GM18507 (cell line): ENCODE results near the gene MAGI3.
"Not testable (repeated sequence)": the region's sequence is repeated elsewhere in the genome, so short reads cannot be mapped to it uniquely, and the experiment has no call there.

ENCODE experiments used
- DNase-seq: peaks from one replicate; pipeline ENCODE4 v3.0.0; 2011; ENCODE audit warnings: low read depth; ENCODE audit not compliant: insufficient read length; ENCODE audit errors: extremely low spot score
- FAIRE-seq: peaks from 2 replicates; lab custom pipeline; 2011; peaks lifted over from hg19 to GRCh38; lab: Jason Lieb, UNC

MAGI3 gene

DNA sequence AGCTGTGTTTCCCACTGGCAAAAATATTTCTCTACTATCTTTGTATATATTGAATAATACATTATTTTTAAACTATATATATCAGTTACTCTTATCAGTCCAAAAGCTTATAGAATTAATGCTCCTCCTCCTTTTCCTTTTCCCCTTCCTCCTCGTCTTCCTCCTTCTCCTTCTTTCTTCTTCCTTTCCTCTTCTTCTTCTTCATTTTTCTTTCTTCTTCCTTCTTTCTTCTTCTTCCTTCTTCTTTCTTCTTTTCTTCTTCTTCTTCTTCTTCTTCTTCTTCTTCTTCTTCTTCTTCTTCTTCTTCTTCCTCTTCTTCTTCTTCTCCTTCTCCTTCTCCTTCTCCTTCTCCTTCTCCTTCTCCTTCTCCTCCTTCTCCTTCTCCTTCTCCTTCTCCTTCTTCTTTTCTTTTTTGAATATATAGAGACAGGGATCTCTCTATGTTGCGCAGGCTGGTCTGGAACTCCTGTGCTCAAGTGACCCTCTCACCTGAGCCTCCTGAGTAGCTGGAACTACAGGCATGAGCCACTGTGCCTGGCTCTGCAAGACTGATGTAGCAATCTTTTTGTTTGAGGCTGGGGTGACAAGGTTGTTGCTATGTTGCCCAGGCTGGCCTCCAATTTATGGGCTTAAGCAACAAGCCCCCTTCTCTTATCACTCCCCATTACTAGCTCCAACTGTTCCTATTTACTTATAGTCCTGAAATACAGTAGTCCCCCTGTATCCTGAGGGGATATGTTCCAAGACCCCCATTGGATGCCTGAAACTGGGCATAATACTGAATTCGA is 47.4 kb downstream of the MAGI3 start:
- FAIRE-seq (no peak), DNase-seq (no peak)

DNA sequence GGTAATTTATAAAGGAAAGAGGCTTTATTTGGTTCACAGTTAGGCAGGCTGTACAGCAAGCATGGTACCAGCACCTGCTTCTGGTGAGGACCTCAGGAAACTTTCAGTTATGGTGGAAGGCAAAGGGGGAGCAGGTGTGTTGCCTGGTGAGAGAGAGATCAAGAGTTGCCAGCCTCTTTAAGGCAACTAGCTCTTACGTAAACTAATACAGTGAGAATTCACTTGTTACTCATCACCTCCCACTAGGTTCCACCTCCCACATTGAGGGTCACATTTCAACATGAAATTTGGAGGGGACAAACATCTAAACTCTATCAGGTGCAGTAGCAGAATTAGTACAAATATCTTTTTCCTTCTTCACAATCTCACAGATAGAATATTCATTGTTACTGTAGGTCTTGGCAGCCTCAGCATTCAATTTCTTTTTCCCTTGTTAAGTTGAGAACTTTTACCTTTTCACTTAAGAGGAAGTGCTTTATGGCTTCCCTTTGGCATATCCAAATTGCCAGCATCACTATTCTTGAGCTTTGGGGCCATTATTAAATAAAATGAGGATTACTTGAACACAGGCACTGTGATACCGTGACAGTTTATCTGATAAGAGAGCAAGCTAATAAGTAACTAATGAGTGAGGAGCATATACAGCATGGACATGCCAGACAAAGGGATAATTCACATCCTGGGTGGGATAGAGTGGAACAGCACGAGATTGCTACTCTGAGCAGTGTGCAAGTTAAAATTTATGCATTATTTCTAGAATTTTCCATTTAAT is 48.4 kb downstream of the MAGI3 start:
- no peak for FAIRE-seq
- no peak for DNase-seq

DNA sequence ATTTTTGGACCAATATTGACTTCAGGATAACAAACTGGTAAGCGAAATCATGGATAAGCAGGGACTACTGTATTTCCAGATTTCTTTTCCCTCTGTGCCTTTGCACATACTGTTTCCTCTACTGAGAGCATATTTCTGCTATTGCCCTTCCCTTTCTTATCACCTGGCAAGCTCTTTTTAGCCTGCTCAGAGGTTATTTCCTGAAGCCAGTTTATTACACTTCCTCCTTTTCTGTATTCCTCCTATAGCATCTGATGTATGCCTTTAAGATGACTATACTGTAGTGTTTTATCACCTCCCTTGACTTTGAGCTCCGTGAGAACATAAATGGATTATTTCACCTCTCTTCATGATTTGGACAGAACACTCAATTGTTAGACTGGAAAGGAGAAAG is 49.0 kb downstream of the MAGI3 start:
- DNase-seq (no peak), FAIRE-seq (no peak)

DNA sequence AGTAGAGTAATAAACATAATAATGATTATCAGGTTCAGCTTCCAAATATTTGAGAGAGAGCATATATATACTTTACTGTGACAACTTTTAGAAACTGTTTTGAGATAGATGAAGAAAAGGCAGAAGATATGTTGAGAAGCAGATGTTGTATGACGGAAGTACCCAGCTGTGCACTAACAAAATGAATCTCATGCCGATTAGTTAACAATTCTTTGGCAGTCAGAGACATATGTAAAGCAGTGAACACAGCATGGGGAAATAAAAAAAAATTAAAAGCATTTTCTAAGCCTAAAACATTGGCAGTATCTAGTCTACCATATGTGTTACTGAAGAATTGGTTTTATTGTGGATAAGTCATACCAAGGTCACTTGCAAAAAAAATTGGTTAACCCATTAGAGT is 51.8 kb downstream of the MAGI3 start:
- no peak for FAIRE-seq
- DNase-seq: no peak

DNA sequence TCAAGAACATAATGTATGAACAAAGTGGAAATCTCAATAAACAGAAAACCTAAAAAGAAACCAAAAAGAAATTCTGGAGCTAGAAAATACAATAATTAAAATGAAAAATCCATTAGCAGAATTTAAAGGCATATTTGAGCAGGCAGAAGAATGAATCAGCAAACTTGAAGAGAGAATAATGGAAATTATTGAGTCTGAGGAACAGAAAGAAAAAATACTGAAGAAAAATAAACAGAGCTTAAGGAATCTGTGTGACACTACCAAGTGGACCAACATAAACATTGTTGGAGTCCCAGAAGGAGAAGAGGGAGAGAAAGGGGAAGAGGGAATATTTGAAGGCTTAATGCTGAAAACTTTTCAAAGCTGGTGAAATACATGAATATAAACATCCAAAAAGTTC is 54.5 kb downstream of the MAGI3 start:
- DNase-seq (no peak), FAIRE-seq (no peak)

DNA sequence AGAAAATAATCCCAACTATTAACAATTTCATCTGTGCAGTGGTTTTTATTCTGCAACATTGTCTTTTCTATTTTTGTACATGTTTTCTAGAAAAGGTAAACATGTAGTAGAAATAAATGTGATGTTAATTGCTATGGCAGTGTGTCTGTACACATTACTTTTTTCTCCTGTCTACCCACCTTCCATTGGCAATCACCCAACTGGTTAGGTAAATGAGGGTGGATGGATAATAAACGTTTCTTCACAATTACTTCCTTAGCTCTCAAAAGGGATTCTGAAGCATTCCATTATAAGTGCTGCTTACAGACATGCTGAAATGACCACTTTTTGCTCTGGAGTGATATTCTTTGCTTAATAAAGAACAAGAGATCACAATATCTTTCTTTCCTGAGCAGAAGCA is 61.4 kb downstream of the MAGI3 start:
- no peak for FAIRE-seq

DNA sequence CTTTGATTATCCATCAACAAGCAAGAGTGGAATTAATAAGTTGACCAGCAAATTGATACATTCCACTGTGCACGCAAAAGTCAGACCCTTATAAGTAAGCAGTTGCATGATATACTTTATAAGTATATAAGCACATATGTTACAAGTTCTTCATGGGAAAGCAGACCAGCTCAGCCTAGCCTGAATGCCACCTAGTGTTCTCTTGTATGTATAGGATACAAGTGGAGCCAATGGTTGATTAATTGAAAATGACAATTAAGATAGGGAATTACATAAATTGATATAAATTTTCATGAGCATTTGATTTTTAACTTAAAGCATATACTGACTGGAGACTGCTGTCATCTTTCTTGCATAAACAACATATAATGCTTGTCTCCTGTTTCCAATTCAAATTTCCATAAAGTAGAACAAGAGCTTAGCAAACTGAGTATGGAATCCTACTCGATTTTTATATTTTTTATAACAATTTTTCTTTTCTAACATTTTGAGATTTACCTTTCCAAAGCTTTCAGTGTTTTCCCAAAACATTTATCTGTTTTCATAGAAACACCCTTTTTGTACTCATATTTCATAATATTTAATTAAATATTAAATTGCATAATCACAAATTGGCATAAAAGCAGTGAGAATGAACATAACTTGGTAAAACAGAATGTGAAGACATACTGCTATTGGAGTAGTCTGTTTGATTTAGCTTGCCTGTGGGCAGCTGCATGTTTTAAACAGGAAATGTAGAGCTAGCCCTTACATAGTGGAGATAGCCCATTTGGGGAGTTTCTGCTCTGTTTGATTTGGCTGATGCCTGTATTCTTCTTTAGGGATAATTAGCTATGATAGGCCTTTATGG is 62.8 kb downstream of the MAGI3 start:
- no peak for FAIRE-seq
- DNase-seq: no peak

More for the DNA sequence above, 61.4 kb downstream of the MAGI3 start:
- no peak for DNase-seq

DNA sequence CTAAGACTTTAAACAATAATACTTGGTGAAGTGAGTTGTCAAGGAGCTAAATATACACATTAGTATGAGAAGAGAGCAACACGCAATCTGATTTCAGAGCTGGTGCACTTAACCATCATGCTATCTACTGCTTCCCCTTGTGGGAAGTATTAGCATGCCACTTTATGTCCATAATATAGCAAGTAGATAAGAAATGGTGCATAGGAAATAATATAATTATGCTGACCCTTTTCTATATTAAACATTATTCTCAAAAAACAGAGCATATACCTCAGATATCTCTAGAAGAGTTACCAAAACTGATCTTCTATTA is 63.4 kb downstream of the MAGI3 start:
- DNase-seq (no peak), FAIRE-seq (no peak)

DNA sequence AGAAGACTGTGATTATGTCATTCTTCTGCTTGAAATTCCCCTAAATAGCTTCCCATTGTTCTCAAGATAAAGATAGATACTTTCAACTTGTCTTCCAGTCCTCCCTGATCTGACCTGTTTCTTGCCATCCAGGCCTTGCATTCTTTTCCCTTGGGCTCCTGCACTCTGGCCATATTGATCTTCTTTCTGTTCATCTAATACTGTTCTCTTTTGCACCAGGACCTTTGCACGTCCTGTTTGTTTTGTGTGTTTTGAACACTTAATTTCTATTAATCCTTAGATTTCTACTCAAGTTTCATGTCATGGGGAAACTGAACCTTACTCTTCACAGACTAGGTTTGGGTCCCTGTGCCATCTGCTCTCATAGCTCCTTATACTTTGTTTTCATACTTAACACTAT is 65.1 kb downstream of the MAGI3 start:
- DNase-seq (no peak), FAIRE-seq (no peak)

DNA sequence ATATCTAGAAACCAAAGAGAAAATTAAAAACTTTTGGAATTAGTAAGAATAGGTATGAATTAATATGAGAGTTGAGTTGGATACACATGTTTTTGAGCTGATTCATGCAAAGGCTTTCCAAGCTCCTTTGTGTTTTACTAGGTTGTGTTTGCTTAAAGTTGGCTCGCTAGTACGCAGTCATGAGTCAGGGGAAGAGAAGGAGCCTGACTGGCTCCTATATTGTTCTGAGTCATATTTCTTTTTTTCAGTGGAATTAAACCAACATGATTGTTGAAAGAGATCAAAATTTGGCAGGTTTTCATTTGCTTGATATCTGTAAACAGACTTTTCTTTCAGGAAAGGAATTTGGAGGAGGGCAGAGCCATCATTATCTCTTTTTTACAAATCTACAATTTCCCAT is 66.7 kb downstream of the MAGI3 start:
- FAIRE-seq: no peak
- no peak for DNase-seq

DNA sequence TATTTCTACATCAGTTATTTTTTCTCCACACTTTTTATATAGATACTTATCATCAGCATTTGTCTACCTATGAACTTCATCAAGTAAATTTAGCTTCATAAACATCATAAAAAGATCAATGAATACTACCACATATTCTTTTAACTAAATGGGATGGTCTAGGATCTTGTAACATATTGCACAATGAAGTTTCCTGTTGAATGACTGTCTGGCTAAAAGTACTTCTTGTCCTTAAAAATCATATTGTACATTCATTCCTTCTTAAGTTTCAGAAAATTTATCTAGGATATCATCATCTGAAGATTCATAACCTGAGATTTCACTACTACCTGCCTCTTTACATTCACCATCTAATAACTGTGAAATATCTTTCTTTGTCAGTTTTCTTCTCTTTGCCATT is 69.0 kb downstream of the MAGI3 start:
- FAIRE-seq: no peak
- no peak for DNase-seq

DNA sequence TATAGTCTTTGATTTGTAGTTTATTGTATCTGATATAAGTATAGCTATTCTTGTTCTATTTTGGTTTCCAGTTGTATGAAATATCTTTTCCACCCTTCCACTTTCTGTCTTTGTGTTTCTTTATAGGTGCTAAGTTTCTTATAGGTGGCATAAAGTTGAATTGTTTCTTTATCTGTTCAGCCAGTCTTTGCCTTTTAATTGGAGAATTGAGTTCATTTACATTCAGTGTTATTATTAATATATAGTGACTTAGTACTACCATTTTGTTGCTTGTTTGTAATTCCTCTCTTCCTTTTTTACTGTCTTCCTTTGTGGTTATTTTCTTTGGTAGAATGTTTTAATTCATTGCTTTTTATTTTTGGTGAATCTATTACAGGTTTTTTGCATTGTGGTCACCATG is 77.7 kb downstream of the MAGI3 start:
- DNase-seq (no peak), FAIRE-seq (no peak)

DNA sequence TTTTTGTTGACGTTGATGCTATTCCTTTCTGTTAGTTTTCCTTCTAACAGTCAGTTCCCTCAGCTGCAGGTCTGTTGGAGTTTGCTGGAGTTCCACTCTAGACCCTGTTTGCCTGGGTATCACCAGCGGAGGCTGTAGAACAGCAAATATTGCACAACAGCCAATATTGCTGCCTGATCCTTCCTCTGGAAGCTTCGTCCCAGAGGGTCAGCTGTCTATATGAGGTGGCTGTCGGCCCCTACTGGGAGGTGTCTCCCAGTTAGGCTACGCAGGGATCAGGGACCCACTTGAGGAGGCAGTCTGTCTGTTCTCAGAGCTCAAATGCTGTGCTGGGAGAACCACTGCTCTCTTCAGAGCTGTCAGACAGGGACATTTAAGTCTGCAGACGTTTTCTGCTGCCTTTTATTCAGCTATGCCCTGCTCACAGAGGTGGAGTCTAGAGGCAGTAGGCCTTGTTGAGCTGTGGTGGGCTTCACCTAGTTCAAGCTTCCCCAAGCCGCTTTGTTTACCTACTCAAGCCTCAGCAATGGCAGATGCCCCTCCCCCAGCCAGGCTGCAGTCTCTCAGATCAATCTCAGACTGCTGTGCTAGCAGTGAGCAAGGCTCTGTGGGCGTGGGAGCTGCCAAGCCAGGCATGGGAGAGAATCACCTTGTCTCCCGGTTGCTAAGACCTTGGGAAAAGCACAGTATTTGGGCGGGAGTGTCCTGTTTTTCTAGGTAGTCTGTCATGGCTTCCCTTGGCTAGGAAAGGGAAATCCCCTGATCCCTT is 88.3 kb downstream of the MAGI3 start:
- FAIRE-seq, DNase-seq: not testable (repeated sequence)

DNA sequence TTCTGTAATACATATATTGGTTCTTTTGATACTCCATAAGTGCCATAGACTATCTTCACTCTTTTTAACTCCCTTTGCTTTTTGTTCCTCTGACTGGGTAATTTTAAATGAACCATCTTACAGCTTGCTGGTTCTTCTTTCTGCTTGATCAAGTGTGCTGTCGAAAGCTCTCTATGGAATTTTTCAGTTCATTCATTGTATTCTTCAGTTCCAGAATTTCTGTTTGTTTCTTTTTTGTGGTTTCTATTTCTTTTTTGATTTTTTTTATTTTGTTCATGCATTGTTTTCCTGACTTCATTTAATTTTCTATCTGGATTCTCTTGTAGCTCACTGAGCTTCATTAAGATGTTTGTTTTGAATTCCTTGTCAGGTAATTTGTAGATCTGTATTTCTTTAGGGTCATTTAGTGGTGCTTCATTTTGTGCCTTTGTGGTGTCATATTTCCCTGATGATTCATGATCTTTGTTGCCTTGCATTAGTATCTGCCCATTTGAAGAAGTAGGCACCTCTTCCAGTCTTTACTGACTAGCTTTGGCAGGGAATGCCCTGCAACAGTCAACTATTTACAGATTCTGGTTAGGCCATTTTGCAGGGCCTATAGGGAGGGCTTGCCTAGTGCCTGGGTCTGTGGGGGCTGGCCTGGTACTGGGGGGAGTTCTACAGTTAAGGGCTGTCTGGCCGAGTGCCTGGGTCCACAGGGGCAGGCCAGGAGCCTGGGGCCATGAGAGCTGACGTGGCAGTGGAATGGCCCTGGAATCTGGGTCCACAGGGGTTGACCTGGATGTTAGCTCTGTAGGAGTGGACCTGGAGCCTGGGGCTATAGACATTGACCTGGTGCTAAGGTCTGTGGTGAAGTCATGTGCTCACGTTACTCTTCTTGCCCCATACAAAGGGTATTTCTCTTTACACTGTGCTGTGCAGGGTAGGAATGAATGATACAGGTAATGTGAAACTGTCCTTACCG is 89.7 kb downstream of the MAGI3 start:
- no peak for FAIRE-seq

DNA sequence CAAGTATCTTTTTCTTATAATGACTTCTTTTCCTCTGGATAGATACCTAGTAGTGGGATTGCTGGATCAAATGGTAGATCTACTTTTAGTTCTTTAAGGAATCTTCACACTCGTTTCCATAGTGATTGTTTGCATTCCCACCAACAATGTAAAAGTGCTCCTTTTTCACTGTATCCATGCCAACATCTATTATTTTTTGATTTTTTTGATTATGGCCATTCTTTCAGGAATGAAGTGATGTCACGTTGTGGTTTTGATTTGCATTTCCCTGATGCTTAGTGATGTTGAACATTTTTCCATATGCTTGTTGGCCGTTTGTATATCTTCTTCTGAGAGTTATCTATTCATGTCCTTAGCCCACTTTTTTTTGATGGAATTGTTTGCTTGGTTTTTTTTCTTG is 94.8 kb downstream of the MAGI3 start:
- not testable (repeated sequence) for FAIRE-seq, DNase-seq

More for the DNA sequence above, 89.7 kb downstream of the MAGI3 start:
- DNase-seq: no peak

DNA sequence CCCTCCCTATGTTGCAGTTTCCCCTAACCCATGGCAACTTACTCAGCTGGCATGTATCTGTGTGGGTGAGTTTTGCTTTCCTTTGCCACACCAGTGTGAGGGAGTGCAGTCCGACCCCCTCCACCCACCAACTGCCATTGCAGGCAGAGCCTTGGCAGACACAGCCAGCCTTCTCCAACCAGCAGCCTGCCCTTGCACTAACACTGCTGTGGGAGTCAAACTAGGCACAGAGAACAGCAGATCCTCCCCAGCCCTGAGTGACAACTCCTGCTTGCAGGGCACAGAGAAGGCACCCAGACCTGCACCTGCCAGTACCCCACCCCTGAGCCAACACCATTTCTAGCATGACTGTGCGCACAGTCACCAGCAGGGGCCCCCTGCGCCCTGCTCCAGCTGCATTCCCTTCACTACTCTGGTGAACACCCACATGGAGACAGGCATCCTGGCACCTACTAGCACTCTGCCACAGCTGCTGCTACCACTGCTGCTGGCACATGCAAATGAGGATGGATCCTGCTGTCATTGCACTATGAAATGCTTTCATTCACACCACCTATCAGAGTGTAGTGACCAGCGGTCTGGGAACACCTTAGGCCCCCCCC is 98.4 kb downstream of the MAGI3 start:
- FAIRE-seq (no peak), DNase-seq (no peak)

DNA sequence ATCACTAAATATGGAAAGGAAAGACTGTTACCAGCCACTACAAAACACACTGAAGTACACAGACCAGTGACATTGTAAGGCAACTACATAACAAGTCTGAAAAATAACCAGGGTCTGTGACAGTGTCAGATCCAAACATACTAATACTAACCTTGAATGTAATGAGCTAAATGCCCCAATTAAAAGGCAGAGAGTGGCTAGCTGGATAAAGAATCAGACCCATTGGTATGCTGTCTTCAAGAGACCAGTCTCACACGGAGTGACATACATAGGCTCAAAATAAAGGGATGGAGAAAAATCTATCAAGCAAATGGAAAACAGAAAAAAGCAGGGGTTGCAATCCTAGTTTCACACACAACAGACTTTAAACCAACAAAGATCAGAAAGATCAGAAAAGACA is 100.1 kb downstream of the MAGI3 start:
- DNase-seq: no peak
- FAIRE-seq: no peak

DNA sequence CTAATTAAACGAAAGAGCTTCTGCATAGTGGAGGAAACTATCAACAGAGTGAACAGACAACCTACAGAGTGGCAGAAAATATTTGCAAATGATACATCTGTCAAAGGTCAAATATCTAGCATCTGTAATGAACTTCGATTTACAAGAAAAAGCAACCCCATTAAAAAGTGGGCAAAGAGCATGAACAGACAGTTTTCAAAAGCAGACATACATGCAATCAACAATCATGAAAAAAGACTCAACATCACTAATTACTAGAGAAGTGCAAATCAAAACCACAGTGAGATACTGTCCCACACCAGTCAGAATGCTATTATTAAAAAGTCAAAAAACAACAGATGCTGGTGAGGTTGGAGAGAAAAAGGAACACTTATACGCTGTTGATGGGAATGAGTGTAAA is 103.2 kb downstream of the MAGI3 start:
- DNase-seq (no peak), FAIRE-seq (no peak)
